Activated CD4-positive, alpha-beta T cell treated with anti-CD3 and anti-CD28 coated beads, Interleukin-2, Interleukin-4, amounts not matched to agents 100 ng/mL and 50 ng/mL, durations not matched to agents 16 hours and 8 hours (primary cell): Measurements from ENCODE around the gene ANKRD44.
"Not testable (repeated sequence)": the region's sequence is repeated elsewhere in the genome, so short reads cannot be mapped to it uniquely, and the experiment has no call there.

Experiments used
- DNase-seq: peaks from one replicate; pipeline ENCODE4 v3.0.0-alpha.2; 2020; ENCODE audit warnings: low spot score

ANKRD44 gene

DNA sequence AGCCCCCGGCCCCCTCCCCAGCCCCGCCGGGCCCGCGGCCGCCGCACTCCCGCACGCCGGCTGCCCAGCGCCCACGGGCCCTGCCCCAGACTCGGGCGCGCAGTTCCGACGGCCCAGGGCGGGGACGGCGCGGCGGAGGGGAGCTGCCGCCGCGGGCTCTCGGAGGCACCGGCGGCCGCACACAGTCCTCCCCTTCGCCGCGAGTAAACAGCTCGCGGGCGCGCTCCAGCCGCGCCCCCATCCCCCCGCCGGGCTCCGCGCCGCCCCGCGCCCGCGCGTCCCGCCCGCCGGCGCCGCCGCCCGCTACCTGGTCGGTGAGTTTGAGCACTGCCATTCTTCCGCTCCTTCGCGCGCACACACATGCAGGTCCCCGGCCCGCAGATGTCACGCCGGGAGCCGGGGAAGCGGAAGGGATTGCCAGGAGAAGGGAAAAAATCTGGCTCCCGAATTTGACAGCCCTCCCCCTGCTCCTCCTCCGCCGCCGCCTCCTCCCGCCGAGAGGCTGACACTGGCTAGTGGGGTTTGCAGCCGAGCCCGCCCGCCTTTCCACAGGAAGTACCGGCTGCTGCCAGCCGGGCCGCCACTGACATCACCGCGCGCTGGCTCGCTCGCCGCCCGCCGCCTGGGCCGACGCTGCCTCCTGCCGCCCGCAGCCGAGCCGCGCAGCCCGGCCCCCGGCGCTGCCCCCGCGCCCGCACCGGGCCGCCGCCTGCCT, at the start of gene ANKRD44:
Gene ANKRD44 (minus strand): TSS at position 510 of the 715 bp plus-strand sequence. CDS start 176 bp downstream, at position 334.
- DNase-seq, result peak; percentile 90

DNA sequence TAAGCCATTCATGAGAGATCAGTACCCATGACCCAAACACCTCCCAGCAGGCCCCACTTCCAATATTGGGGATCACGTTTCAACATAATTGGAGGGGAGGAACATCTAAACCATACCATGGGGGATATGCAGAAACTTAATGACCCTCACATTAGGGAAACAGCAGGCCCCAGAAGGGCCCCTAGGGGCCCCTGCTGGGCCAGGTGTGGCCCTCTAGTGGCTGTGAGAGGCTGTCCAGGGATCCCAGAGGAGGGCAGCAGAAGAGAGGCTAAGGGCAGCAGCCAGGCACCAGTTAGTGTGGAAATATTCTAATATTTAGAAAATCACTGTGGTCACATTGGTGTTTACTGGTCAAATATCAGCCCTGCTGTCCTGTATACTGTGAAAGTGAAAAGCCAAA, 49.3 kb upstream of the ANKRD44 start:
- no peak for DNase-seq

GRCh38 chr2:197358931-197359330, 48.4 kb upstream of the ANKRD44 start:
- peak; percentile 30 for DNase-seq

DNA sequence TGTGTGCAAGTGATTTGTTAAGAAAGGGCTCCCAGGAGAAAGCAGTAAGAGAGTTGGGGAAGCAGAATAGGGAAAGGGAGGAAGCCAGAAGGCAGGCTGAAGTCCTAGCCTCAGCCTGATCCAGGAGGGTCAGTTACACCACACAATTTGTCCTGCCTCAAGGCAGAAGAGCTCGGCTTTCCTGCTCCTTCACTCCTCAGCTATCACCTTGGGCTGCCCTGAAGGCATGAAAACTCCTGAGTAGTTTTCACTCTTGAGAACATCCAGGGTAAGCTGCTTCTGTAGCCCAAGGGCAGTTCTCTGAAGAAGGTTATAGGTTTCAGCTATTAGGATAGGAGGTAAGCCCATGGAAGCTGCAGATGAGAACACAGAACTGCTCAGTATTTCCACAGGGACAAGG, 47.4 kb upstream of the ANKRD44 start:
- DNase-seq, result no peak

DNA sequence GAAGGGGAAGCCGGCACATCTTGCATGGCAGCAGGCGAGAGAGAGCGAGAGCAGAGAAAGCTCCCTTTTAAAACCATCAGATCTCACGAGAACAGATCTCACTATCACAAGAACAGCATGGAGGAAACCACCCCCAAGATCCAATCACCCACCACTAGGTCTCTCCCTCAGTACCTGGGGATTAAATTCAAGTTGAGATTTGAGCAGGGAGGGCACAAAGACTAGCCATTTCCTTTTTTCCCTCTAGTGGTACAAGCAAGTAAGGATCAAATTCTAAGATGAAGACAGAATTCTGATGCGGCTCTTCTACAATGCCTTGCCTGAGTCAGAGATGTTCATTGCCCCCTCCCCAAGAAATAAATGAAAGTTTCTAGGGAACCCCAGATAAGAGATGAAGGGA, 45.6 kb upstream of the ANKRD44 start:
- no peak for DNase-seq

DNA sequence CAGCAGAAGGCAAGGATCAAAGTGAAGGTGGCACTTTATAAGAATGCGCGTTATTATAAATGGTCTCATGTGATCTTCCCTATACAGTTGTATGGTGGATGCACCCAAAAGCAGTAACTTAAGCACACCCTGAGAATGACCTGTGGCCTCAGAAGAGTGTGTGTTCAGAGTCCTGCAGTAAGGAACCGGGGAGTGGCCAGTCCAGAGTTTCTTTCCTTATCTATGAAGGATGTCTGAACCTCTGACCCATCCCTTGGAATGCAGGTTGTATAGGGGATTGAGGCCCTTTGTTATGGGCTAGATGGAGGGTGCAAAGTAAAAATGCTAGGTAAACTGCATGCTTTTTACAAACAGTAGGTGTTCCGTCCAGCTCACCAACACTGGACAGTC, 43.6 kb upstream of the ANKRD44 start:
- no peak for DNase-seq

DNA sequence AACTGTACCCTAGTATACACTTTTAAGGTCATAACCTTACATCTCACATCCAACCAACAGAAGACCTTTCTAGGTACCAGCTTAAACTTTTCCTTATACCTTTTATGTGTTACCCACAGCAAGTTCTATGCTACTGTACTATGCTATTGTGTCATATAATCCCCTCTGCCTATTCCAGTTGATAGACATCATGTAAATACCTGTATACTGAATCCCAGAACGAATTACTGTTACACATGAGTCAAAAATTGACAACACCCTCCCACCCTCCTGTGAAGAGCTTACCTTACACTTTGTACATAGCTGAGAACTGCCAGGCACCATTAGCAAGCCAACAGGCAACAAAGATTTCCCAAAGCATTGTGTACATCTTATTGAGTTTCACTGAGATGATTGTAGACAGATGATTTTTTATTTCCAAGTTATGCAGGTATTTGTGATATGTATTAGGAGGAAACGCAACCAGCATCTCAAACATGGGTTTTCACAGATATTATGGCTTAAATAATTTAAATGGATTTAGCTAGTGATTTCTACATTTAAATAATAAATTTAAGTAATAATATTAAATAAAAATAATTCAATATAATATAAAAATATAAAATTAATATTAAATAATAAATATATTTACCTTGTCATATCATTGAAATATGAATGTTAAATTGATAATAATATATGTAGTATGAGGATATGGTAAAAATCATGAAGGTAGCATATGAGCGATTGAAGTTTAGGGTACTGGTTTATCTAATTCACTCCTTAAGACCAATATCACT, 43.0 kb upstream of the ANKRD44 start:
- DNase-seq, result no peak

DNA sequence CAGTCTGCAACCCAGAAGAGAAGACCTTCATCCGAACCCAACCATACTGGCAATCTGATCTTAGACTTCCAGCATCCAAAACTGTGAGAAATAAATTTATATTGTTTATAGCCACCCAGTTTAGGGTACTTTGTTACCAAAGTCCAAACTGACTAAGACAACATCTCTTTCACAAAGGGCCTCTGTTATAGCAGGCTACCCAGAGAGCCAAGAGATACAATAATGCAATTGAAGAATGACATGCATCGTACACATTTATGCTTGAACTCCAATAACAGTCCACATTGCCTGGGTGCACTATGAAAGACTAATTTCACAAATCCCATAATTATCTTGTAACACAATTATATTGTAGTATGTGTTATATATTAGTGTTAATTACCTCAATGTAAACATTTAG, 39.1 kb upstream of the ANKRD44 start:
- no peak for DNase-seq

DNA sequence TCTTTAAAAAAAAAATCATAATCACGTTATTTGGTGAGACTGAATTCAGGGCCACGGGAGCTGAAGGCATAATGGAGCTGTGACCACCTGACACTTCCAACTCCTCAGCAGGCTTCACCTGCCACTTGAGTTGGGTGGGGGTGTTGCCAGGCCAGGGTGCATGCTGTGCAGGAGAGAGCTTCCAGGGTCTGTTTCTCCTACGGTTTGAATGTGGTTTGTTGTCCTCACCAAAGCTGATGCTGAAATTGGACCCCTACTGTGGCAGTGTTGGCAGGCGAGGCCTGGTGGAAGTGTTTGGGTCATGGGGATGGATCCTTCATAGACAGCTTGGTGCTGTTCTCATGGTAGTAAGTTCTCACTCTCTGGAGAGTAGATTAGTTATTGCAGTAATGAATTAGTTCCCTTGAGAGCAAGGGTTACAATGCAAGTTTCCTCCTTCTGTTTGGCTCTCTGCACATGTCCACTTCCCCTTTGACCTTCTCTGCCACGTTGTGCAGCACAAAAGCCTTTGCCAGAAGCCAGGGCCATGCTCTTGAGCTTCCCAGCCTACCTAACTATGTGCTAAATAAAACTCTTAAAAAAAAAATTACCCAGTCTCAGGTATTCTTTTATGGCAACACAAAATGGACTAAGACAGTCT, 38.3 kb upstream of the ANKRD44 start:
- DNase-seq, result no peak

DNA sequence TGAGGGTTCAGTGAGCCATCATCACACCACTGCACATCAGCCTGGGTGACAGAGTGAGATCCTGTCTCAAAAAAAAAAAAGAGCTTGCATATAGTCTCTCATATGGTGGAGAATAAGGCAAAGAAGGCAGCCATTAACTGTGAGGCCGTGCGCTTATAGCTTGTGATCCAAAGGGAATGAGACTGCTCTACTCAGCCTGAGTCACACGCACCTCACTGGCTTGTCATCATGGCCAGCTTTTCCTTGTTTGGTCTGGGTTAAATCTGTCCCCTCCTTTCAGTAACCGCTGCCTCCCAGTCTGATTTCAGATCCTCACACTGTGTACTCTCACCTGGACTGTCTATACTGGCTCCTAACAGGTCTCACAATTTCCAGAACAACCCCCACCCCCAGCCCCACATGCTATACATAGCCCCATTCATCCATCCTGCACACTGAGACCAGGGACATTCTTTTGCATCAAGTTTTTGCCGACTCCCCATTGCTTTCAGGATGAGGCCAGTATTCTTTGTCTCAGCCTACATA, 35.3 kb upstream of the ANKRD44 start:
- DNase-seq, result no peak

- DNase-seq, result not testable (repeated sequence)
Observed at GRCh38 chr2:197343968-197344367, 33.4 kb upstream of the ANKRD44 start.

- DNase-seq, result no peak
Observed at GRCh38 chr2:197340591-197340990, 30.0 kb upstream of the ANKRD44 start.

DNA sequence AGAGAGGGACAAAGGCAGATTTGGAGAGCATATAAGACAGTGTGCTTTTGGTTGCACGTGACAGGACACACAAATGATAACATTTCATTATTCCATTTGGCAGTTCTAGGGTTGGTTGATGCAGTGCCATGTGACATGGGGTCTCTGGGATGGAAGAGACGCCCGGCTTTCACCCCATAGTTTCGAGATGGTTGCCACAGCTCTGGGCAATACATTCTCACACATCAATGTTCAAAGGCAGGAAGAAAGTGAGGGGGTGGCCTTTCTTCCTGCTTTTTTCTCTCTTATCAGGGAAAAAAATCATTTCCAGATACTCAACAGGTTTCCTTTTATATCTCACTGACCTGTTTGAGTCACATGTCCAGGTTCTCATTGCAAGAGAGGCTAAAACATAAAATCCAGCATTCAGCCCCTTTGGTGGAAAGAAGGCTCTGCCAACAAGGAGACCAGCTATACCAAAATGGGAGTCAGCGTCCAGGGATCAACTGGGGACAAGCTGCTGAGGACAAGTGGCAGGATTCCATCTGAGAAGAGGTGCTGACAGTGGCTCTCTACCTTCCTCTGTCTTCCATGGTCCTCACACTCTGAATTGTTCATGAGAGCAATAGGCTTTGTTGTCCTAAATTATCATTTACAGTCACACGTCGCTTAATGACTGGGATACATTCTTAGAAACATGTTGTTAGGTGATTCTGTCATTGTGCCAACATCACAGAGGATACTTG, 29.1 kb upstream of the ANKRD44 start:
- DNase-seq, result no peak

DNA sequence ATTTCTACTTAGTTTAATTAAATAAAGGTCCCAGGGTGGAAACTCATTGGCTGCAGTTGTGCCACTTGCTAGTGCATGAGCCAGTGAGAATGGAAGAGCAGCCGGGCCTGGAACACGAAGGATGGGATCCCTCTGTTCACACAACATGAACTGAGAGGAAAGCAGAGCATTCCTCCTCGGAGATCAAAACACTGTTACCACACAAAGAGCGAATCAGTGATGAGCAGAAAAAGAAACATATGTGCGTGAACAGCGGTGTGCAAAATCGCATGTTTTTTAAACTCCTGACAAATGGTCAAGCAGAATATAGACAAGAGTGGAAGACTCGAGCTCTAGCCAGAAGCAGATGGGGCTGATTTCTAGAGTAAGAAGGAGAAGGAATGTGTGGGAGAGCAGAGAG, 28.4 kb upstream of the ANKRD44 start:
- no peak for DNase-seq

- no peak for DNase-seq
Observed at GRCh38 chr2:197332641-197333040, 22.1 kb upstream of the ANKRD44 start.

GRCh38 chr2:197328461-197328860, 17.9 kb upstream of the ANKRD44 start:
- peak; percentile 21 for DNase-seq

DNA sequence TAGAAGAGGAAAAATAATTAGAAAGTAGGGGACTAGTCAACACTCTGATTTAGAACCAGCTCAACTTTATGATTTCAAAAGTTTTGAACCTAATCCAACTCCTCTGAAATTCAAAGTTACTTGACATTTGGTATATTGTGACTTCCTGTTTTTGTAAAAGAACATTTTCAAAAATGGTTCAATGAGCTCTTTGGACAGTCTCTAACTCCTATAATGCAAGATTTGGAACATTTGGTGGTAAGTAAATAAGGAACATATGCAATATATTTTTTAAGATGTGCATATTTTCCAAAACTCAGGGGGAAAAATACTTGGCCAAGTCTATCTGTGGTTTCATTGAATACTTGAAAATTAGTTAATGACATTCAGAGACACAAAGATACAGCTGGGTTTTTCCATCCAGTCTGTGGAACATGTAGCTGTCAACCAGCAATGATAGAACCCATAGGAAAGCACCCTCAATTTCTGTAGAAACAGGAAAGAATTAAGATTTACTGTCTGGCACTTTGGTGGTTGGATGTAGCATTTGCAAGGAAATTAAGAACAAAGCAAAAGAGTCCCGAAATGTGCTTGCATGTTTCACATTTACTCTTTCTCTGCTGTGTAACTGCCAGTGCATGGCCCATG, 17.0 kb upstream of the ANKRD44 start:
- peak; percentile 50 for DNase-seq

DNA sequence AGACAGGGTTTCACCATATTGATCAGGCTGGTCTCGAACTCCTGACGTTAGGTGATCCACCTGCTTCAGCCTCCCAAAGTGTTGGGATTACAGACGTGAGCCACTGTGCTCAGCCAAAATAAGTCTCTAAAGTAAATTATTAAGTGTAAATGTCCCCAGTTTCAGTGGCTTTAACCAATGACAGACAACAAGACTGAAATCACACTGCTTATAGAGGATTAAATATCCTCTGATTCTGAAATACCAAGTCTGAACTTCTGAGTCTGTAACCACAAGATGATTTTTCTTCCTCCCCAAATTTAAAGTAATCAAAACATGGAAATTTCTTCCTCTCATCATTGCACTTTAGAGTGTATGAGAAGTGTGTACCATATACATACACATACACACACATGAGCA, 16.5 kb upstream of the ANKRD44 start:
- no peak for DNase-seq

DNA sequence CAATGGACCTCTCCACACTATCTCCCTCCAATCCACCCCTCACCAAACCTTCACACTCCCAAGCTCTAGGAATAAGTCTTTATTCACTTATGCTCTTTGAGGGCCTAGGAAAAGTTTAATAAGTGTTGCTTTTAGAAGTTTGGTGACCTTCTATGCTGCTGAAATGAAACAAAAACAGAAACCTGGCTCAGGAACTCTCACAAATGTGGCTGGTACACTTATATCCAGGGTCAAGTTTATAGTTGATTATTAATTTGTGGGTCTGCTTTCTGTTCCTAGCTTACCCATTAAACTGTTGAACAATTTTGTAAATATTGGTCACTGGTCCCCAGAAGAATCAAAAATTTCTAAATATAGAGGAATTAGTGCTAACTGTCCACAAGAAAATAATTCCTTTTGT, 14.2 kb upstream of the ANKRD44 start:
- DNase-seq, result no peak

DNA sequence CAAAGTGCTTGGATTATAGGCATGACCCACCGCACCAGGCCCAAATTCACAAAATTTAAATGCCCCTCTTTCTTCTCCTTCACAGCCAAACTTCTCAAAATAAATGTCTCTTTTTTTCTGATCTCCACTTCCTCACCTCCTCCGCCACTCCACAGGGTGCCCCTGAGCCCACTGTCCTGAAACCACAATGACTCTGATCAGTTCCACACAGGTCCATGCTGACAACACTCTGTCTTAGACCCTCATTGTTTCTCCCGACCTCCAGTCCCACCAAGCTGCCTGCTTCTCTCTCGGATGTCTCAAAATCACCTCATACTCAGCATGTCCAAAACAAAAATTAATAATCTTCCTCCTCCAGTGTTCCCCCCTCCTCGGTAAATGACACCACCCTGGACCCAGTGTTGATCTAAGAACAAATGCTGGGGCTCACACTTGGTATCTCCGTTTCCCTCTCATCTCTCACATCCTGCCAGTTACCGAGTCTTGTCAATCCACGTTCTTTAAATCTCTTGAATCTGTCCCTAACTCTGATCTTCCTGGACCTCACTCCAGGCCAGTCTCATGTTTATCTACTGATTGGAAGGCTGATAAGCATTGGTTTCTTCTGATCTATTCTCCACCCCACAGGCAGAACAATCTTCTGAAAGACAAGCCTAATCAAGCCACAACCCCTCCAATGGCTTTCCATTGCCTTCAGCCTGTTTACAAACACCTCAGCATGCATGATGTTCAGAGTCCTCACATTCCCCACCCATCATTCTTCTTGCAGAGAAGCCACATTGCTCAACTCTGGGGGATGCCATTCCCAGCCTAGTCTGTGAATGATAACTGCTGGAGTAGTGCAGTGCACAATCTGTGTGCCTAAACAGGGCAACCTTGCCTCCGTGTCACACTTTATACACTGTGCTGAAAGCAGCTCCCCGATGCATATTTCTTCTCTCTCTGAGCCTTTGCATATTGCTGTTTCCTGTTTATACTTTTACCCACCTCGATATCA, 12.4 kb upstream of the ANKRD44 start:
- DNase-seq, result no peak
